ENCODE results near the gene GALNT17. TPM values are rescaled to one million over a fixed set of nuclear protein-coding genes. Genes with fewer than 3 reads are reported as not detected.

GALNT17 gene
- polyA plus RNA-seq, 1 donor = 3.1 TPM

DNA sequence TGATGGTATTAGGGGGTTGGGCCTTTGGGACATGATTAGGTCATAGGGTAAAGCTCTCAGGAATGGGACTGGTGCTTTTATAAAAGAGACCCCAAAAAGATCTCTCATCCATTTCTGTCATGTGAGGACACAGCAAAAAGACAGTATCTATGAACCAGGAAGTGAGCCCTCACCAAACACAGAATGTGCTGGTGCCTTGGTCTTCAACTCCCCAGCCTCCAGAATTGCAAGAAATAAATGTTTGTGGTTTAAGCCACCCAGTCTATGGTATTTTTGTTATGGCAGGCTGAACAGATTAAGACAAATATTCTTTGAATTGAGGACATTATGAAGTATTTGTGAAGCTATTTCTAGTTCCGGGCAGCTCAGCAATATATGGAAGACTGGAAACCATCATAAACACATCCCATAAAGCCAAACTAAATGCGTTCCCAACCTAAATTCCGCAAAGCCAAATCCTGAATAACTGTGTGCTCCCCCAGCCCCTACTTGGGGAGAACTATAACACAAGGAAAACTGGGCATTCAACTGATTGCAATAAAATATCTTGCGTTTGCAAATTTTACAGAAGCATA lies 153.7 kb downstream of the GALNT17 start:
- no peak for DNase-seq

DNA sequence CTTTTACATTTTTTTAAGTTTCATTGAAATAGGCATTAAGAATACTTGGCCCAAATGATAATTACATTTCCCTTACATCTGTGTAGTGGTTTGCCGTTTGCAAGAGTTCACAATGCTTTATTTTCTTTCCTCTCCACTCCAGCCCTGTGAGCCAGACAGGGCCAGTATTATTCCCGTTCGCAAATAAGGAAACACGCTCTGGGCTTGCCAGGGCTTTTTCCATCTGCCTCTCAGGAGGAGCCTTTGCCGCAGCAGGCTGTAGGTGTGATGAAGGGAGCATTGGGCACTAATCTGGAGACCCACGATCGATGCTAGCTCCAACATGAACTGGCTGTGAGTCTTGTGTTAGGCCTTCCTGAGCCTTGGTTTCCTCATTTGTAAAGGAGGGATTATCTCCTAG lies 154.4 kb downstream of the GALNT17 start:
- DNase-seq = no peak

DNA sequence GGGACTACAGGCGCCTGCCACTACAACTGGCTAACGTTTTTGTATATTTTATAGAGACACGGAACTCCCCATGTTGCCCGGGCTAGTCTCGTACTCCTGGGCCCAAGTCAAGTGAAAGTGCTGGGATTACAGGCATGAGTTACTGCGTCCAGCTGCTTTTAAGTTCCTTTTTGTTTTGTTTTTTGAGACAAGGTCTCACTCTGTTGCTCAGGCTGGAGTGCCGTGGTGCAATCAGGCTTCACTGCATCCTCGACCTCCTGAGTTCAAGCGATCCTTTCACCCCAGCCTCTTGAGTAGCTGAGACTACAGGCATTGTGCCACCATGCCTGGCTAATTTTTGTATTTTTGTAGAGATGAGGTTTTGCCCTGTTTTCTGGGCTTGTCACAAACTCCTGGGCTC lies 155.0 kb downstream of the GALNT17 start:
- DNase-seq = peak; percentile 53

DNA sequence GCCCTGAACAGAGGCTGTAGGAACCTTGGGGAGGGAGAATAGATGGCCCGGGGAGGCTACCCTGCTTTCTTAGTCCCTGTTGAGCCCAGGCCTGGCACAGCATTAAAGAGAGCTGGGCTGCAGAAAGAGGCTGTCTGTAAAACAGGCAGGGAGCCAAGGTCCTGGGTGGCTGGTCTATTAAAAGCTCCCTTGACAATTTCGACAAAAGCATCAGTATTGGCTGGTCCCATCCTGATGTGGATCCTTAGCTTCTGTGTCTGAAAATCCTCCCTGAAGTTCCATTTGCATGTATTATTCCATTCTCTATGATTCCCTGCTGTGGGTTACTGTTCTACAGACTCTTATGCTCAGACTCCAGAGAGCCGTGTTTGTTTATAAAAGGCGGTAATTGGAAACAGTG lies 158.5 kb downstream of the GALNT17 start:
- no peak for DNase-seq

DNA sequence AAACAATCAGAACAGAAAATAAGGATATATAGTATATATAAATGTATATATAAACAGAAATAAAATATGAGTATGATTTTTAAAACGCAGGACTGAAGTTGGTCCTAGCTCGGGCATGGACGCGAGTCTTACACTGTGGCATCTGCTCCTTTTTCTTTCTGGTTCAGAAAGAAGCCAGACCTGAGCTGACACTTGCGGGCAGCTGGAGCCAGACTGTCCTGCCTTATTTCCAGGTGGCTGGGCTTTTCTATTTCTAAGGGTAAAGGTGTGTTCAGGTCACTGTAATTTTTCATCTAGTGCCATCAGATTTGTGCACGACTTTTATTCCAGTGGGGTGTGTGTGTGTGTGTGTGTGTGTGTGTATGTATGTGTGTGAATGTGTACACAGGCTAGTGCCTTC lies 166.4 kb downstream of the GALNT17 start:
- no peak for DNase-seq

DNA sequence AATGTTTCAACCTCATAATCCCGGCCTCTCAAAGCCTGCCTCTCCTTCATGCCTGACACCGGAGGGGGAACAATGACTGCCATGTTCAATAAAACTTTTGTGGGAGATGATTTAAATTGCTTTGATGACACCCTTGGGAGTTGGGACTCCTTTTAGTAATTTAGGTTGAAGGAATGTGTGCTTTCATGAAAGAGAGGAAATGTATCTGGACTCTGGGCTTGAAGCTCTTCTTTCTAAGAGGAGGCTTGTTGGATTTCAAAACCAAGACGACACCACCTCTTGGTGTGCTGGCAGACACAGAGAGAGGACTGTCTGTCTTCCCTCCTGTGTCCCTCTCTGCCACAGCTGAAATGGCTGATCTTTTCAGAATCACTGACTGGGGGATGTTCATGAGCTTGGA lies 168.1 kb downstream of the GALNT17 start:
- DNase-seq = no peak

DNA sequence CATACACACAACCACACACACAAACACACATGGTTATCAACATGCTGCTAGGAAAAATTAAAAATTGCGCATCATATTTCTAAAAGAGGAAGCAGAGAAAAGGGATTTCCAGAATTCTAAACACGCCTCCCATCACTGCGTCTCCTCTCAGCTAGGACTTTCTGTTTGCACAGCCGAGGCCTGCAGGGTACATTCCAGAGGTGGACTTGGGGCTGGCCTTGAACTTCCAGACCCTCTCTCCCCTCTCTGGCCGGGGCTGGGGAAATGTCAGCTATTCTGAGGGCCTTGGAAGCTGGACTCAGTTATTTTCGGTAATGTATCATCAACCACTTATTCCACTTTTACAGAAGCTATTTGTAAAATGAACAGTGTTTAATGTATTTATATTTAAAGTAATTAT lies 168.7 kb downstream of the GALNT17 start:
- no peak for DNase-seq

DNA sequence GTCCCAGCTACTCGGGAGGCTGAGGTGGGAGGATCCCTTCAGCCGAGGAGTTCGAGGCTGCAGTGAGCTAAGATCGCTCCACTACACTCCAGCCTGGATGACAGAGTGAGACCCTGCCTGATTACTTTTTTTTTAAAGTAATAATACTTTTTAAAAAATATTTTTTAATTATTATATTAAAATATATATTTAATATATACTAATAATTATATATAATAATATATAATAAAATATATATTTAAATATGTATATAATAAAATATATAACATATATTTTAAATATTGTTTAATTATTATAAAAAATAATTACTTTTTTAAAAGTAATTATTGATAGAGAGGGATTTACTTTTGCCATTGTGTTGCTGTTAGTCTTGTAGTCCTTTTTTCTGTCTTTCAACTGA lies 169.2 kb downstream of the GALNT17 start:
- DNase-seq = no peak

DNA sequence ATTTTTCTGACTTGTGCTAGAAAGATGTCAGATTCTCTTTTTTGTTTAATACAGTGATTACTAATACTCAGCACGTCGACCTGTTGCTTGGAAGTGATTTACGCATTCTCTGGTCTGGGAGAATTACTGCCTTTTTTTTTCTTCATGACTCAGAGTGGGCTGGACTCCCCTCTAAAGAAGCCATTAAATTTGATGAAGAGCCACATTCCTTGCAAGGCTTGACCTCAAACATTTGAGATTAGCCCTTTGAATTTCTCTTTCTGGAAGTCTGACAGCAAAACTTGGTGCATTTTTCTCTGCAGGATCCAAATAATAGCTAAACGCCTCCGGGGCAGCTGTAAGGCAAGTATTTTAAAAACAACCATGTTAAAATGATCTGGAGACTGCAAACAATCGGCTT lies 171.6 kb downstream of the GALNT17 start:
- DNase-seq = peak; percentile 51

DNA sequence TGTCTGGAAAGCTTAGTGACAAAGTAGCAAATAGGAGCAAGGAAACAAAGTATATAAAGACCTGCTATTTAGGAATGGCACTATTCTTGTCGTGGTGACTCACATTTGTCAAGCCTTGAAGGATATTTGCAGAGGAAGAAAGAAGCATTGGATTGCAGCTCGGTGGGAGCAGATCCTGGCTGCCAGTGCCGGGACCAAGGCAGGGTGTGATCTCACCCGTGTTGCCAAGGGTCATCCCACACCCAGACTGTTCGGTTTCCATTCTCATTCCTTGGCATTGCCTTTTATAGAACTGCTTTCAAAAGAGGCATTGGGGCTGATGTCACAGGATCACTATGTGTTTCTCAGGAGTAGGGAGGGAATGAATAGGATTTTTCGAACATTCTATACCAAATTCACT lies 176.2 kb downstream of the GALNT17 start:
- peak; percentile 46 for DNase-seq

DNA sequence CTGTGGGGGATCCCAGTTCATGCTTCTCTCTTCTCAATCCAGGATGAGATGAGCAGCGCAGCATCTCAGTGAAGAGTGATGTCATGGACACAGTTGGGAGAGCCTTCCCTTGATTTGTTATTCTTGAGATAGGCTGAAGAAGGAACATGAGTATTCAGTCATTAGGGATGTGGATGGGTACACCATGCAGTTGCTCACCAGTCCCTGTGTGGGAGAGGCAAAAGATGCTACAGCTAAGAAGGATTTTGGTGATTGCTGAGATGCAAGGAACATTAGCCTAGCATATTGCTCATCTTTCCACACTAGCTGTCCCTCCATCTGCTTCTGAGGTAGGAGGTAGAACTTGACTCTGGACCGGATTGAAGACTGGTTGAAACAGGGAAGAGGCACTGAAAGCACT lies 179.6 kb downstream of the GALNT17 start:
- no peak for DNase-seq

DNA sequence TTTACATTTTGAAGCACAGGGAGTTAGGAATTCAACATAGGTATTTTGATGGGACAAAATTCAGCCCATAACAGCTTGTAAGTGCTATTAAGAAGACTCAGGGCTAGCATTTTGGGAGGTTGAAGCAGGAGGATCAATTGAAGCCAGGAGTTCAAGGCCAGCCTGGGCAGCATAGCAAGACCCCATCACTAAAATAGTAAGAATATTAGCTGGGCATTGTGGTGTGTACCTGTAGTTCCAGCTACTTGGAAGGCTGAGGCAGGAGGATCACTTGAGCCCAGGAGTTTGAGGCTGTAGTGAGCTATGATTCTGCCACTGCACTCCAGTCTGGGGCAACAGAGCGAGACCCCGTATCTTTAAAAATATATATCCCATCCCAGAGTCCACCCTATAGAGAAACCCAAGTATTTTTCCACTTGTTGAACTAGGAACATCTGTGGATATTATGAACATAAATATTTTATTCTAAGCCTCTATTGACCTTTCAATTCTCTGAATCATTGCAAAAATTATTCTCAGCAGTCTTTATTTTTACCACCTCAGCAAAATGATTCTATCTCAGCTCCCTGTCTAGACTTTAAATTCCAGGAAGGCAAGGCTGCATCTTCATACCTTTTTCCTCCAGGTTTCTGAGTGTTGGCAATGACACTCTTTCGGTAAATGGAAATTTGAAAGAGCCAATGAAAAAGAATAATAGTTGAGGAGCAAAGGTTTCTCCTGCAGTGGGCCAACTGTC lies 181.0 kb downstream of the GALNT17 start:
- no peak for DNase-seq

DNA sequence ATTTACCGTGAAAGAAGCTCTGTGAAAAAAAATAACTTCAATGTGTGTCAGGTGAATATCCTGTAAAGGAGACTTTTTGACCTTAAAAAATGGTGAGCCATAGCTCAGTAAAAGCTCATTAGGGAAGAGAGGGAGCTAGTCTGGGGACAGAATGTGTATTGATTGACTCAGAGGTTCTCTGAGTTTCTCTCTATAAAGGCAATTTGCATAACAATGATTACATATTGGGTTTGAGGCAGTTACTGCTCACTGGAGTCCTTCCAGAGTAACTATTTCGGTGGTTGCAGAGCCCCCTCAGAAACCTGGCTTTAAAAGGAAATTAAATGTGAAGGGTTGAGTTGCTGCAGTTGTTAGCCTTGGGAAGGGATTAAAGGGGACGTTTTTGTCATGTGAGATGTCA lies 181.6 kb downstream of the GALNT17 start:
- peak; percentile 32 for DNase-seq

DNA sequence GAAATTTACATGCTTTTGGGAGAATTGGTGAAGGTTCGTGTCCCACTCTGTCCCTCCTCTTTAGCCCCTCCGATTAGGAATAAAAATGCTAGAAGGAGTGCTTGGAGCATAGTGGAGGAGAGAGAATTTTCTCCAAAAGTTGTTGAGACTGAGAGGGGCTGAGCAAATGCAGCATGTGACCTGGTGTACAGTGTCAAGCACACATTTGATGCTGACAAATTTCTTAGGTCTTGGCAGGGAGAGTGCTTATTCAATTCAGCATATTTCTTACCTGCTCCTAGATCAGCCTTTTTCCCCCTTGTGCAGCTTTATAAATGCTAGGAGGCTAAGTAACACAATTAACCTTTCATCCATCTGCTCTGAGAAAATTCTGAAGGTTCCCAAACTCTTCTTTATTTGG lies 189.0 kb downstream of the GALNT17 start:
- DNase-seq = no peak

DNA sequence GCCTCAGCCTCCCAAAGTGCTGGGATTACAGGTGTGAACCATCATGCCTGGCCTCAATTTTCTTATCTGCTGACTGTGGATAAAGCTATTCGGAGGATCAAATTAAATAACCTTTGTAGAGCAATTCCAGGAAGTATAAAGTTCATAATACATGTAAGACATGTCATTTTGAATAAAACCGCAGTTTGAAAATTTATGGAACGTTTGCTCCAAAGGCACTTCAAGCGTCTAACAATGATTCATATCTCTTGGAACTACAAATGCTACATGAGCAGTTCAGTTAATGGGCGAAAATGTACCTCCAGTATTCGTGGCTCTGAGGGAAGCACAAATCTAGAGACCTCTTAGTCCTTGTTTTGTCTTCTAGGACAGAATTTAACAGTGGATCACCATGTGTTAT lies 190.3 kb downstream of the GALNT17 start:
- no peak for DNase-seq

DNA sequence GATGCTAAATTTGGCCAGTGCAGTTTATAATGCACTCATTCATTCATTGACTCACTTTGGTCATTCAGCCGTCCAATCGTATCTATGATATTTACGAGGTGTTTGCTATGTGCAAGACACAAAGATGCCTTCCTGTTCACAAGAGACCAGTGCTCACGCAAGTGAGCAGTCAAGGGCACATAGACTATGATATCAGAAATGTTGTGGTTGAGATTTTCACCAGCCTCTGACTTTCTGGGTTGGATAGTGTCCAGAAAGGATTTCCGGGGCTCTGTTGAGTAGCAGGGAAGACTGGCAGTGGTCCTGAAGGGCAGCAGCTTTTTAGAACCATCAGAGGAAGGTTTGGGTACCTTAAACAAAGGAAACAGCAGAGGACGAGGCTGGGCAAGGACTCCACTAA lies 191.8 kb downstream of the GALNT17 start:
- no peak for DNase-seq

DNA sequence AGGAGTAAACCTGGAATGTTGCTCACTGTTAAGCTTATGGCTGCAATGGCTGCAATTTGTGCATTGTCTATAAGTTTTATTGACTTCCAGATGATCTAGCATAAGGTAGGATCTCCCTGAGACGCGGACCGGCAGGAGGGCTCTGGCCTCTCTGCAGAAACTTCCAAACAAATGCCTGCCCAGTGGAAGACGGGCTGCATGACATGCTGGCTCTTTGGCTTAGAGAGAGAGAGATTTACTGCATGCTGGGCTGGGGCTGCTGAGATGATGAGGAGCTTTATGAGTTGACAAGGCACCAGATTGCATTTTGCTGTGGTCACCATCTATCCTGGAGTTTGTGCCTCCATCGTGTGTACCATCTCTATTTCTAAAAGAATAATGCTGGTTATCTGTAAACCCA lies 193.2 kb downstream of the GALNT17 start:
- DNase-seq = no peak

DNA sequence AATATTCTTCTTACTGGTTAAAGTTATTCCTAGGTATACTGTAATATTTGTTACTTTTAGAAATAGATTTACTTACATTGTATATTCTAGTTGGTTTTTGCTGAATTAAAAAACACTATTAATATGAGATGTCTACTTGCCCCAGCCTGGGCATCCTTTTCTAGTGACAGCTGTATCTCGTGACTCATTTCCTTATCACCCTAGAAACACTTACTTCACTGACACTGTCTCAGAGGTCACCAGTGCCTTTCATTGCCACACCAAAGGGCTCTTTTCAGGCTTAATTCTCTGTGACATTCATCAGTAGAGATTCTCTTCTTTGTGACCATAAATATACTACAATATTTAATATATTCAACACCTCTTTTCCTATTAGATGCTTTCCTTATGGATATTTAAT lies 194.7 kb downstream of the GALNT17 start:
- no peak for DNase-seq

DNA sequence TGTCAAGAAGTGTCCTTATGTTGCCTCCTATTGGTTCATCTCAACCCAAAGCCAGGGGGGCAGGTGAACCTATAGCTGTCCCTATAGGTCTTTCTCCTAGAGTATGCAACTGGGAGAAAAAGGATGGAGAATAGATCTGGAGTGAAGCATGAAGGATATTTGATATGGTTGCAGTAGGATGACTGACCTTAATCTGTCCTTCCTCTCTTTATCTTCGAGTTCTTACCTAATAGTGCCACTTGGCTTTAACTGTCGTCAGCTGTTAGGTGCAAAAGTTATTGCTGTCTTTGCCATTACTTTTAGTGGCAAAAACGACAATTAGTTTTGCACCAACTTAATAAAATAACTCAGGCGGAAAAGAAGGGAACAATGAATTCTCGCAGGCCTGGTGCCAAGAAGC lies 196.0 kb downstream of the GALNT17 start:
- no peak for DNase-seq

DNA sequence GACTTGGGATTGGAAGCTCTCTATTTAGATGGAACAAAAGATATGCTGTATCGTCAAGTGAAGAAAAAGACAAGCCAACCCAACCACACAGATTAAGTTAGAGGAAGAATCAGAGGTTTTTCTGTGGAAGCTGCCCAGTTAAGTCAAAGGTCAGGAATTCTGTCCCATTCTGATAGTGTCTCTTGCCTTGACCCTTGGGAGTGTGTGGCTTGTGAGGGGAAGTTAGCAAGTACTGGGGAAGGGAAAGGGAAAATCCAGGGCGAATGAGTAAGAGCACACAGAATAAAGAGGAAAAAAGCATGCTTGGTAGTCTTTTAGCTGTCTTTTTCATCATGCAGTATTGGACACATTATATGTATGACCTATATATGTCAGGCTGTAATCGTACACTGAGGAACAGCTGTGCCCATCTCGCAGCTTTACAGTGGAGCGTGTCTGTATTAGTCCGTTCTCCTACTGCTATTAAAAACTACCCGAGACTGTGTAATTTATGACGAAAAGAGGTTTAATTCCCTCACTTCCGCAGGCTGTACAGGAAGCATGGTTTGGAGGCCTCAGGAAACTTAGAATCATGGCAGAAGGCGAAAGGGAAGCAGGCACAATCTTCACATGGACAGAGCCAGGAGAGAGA lies 197.2 kb downstream of the GALNT17 start:
- peak; percentile 29 for DNase-seq

DNA sequence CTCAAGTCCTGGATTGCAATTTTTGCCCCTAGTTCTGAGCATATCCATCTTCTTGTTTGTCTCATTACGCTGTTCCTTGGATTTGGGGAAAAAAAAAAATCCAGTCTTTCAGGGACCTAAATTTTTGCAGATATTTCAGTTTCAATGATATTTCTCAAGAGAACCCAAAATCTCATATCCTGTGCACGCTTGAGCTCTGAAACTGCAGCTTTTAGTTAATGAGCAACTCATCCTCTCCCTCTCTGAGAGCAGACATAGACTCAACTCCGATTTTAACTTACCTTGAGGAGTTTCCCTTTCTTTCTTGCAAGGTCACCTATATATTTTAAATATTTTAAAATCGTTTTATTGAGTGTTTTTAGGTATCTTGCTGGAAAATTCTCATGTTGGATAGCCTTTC lies 200.3 kb downstream of the GALNT17 start:
- DNase-seq = no peak

DNA sequence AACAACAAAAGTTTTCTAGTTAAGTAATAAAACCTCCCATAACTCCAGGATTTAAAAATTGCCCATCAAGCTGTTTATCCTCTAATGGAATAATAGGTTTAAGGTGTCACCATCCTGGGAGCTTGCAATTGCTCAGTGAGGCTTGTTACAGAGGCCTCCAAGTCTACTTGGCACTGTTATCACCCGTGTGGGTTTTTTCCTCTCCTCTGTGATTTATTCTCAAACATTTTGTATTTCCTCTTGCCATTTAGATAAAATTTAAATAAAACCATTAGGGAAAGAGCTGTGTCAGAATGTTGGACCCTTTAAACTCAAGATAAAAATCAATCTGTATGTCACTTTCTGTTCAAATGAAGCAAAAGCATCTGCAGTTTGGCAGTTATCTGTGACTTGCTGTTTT lies 202.6 kb downstream of the GALNT17 start:
- DNase-seq = no peak

DNA sequence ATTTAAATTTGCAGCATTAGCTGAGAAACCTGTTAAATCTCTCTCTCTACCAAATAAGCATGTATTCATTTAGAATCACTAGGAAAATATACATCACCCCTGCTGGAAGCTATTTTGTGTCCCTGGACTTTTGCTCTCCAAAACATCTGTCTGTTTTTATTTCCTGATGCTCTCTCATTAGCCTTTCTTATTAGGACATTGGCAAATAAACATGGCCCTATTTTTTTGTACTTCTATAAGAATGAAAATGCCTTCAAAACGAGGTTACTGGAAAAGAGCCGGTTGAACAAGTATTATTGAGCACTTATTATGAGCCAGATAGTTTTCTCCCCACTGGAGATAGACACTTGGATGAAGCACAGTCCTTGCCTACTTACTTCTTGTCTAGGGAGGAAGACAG lies 206.9 kb downstream of the GALNT17 start:
- DNase-seq = no peak

DNA sequence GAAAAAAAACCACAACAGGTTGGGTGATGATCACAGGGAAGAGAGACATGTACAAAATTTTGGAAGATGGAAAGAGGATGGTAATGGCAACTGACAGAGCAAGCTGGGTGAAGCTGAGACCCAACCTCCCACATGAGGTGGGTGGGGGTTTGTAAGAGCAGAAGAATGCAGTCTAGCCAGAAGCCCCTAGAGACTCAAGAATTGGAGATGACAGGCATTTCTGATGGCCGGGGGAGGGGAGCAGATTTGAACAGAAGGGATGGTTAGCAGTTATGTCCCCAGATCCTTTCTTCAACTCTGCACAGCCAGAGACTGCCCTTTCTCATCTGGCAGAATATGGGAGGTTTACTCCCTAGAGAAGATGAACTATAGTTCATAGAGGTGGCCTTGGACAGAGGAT lies 208.0 kb downstream of the GALNT17 start:
- DNase-seq = no peak

Data from left kidney (tissue), 2 donors.